Fibroblast of skin of right quadriceps (primary cell): ENCODE data around the gene PARP14.

Experiments used
- DNase-seq: peaks from one replicate; pipeline ENCODE4 v3.0.0-alpha.2; 2013

The PARP14 gene

DNA sequence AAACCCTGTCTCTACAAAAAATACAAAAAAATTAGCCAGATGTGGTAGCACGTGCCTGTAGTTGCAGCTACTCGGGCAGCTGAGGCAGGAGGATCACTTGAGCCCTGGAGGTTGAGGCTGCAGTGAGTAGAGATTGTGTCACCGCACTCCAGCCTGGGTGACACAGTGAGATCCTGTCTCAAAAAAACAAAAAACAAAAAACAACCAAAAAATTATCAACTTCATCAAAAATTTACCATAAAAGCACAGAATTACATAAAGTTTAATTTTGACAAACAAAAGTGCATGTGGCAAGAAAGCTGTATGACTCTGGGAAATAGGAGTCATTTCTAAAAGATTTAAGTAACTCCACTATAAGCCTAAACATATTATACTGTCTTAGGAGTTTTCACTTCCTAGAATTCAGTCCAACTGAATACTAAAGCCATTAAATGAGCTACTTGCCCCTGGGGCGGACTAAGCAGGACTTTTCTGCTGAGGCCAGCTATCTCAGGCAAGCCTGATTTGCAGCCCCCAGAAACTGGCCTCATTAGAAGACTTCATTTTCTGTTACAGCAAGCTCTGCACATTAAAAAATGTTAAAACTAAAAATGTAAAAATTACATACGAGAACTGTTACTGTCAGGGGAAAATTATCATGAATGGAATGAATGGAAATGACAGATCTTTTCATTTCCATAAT is 90.0 kb downstream of the PARP14 start:
- DNase-seq, result no peak

DNA sequence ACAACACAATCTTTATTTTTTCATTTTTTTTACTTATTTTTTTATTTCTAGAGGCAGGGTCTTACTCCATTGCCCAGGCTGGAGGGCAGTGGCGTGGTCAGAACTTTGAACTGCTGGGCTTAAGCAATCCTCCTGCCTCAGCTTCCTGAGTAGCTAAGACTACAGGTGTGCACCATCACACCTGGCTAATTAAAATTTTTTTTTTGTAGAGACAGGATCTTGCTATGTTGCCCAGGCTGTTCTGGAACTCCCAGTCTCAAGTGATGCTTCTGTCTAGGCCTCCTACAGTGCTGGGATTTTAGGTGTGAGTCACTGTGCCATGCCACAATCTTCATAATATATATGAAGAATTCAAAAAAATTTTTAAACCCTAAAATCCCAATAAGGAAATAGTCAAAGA is 92.2 kb downstream of the PARP14 start:
- DNase-seq, result no peak

- no peak for DNase-seq
Observed at GRCh38 chr3:122773944-122774509, 93.4 kb downstream of the PARP14 start.

DNA sequence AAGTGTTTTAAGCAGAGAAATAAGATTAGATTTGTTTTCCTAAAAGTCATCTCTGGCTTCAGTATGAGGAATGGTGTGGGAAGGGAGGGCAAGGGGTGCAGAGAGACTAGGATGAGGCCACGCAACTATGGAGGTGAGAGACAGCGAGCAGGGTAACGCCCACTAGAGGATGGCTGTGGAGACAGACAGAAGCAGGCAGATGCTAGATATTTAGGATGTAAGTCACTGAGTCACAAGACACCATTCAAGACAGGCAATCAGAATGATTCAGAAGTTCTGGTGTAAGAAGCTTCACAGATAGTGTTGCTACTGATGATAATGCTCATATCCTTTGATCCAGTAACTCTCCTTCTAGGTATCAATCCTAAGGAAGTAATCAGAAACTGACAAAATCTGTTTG is 93.9 kb downstream of the PARP14 start:
- DNase-seq, result no peak

GRCh38 chr3:122776675-122777468 is 96.2 kb downstream of the PARP14 start:
- DNase-seq, result no peak

- DNase-seq, result no peak
Observed at GRCh38 chr3:122777563-122777962, 96.9 kb downstream of the PARP14 start.
